Limb (tissue), 2 donors: ENCODE results near the gene MGST2.

Experiments
- DNase-seq, 2 donors: peaks; one replicate each; pipeline ENCODE4 v3.0.0-alpha.2; 2016; ENCODE audit errors: extremely low spot score in 2 of 2

Gene MGST2

GRCh38 chr4:139736661-139737060 is 71.0 kb downstream of the MGST2 start:
- no peak for DNase-seq

GRCh38 chr4:139738846-139739613 is 73.4 kb downstream of the MGST2 start:
- no peak for DNase-seq

GRCh38 chr4:139740121-139740520 is 74.5 kb downstream of the MGST2 start:
- no peak for DNase-seq

- DNase-seq: peak; percentile 64 to 83
These were observed 75.0 kb downstream of the MGST2 start for GRCh38 chr4:139740531-139741041.

GRCh38 chr4:139743027-139743426 is 77.4 kb downstream of the MGST2 start:
- DNase-seq: peak in 1 of 2 donors; percentile 6

GRCh38 chr4:139744232-139744631 is 78.6 kb downstream of the MGST2 start:
- DNase-seq: no peak

GRCh38 chr4:139745111-139745639 is 79.6 kb downstream of the MGST2 start:
- DNase-seq: peak in 1 of 2 donors; percentile 16

- peak in 1 of 2 donors; percentile 24 for DNase-seq
These were observed 81.0 kb downstream of the MGST2 start for GRCh38 chr4:139746431-139747171.

GRCh38 chr4:139749338-139749737 is 83.7 kb downstream of the MGST2 start:
- peak in 1 of 2 donors; percentile 35 for DNase-seq

- no peak for DNase-seq
These were observed 84.3 kb downstream of the MGST2 start for GRCh38 chr4:139749835-139750498.

GRCh38 chr4:139753686-139754085 is 88.1 kb downstream of the MGST2 start:
- DNase-seq: no peak
